ENCODE measurements around the gene FBXW5. TPM values are rescaled to one million over a fixed set of nuclear protein-coding genes. Genes with fewer than 3 reads are reported as not detected.

Gene FBXW5
- total and polyA plus RNA-seq, 4 donors = 56.6 to 118 (median 99.2) TPM

GRCh38 chr9:136921718-136922117, 22.8 kb downstream of the FBXW5 start:
- Histone ChIP-seq H3K4me3 (no peak overlapping the region), H3K9ac (ENCODE audit: insufficient read depth in 1 of 2, low read length in 2 of 2) (no peak overlapping the region), H3K27me3 (ENCODE audit: control insufficient read depth in 3 of 3, insufficient read depth in 3 of 3, low read length in 2 of 3) (no peaks in the 10 kb centered on the region), H3K4me1 (ENCODE audit: control insufficient read depth in 5 of 5, insufficient read depth in 5 of 5, low read length in 5 of 5) (peaks cover 0 to 3% (median 0%) of the 10 kb centered on the region in 5 donors), H3K9me3 (ENCODE audit: control insufficient read depth in 4 of 4, insufficient read depth in 3 of 4, low read length in 3 of 4) (no peaks in the 10 kb centered on the region), H3K36me3 (ENCODE audit: control insufficient read depth in 4 of 4, insufficient read depth in 4 of 4, low read length in 4 of 4) (peaks cover under 1 to 58% (median 14%) of the 10 kb centered on the region in 4 donors), H3K27ac (ENCODE audit: low read depth in 1 of 2, low read length in 1 of 2) (peak overlapping the region in 1 of 2 donors; percentile 39)
- WGBS, 2 donors = 86 to 91% methylated on average over 9 to 10 of the region's 10 CpGs
- no peak for DNase-seq
- no peak for ATAC-seq (ENCODE audit: insufficient read depth, low FRiP score)
- TF ChIP-seq, protein P1, sequence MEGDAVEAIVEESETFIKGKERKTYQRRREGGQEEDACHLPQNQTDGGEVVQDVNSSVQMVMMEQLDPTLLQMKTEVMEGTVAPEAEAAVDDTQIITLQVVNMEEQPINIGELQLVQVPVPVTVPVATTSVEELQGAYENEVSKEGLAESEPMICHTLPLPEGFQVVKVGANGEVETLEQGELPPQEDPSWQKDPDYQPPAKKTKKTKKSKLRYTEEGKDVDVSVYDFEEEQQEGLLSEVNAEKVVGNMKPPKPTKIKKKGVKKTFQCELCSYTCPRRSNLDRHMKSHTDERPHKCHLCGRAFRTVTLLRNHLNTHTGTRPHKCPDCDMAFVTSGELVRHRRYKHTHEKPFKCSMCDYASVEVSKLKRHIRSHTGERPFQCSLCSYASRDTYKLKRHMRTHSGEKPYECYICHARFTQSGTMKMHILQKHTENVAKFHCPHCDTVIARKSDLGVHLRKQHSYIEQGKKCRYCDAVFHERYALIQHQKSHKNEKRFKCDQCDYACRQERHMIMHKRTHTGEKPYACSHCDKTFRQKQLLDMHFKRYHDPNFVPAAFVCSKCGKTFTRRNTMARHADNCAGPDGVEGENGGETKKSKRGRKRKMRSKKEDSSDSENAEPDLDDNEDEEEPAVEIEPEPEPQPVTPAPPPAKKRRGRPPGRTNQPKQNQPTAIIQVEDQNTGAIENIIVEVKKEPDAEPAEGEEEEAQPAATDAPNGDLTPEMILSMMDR (IDR thresholded peaks at IDR 0.05; ENCODE audit: control extremely low read depth, extremely low read depth) = no peak

DNA sequence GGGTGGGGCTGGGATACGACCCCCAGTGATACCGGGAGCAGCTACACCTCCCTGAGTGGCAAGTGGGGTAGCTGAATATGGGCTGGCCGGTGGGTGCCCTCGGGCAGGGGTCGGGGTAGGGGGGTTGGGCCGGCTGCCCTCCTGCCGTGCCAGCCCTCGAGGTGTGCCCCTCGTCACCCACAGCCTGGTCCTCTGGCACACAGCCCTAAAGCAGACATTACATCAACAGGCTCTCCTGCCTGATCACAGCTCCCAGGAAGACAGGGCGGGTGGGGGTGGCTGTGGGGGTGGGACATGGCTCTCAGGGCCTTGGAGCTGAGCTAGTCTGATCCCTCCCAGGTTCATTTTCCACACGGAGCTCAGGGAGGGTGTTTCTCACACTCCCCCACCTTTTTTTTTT, 23.2 kb downstream of the FBXW5 start:
- WGBS, 2 donors = 89 to 91% methylated on average over 11 of the region's 11 CpGs
- H3K4me3 ChIP-seq = no peak overlapping the region
- ATAC-seq (ENCODE audit: insufficient read depth, low FRiP score) (no peak), DNase-seq (no peak)
- TF ChIP-seq, protein P1 (IDR thresholded peaks at IDR 0.05; ENCODE audit: control extremely low read depth, extremely low read depth) = no peak
- no peak overlapping the region for H3K9ac ChIP-seq (ENCODE audit: insufficient read depth in 1 of 2, low read length in 2 of 2)
- peaks cover 4 to 57% (median 14%) of the 10 kb centered on the region in 4 donors for H3K36me3 ChIP-seq (ENCODE audit: control insufficient read depth in 4 of 4, insufficient read depth in 4 of 4, low read length in 4 of 4)
- H3K27ac ChIP-seq (ENCODE audit: low read depth in 1 of 2, low read length in 1 of 2) = peak overlapping the region in 1 of 2 donors; percentile 39
- H3K27me3 ChIP-seq (ENCODE audit: control insufficient read depth in 3 of 3, insufficient read depth in 3 of 3, low read length in 2 of 3) = no peaks in the 10 kb centered on the region
- no peaks in the 10 kb centered on the region for H3K9me3 ChIP-seq (ENCODE audit: control insufficient read depth in 4 of 4, insufficient read depth in 3 of 4, low read length in 3 of 4)
- H3K4me1 ChIP-seq (ENCODE audit: control insufficient read depth in 5 of 5, insufficient read depth in 5 of 5, low read length in 5 of 5) = peaks cover 0 to 3% (median 0%) of the 10 kb centered on the region in 5 donors

- H3K9ac ChIP-seq (ENCODE audit: insufficient read depth in 1 of 2, low read length in 2 of 2) = no peak overlapping the region
- no peaks in the 10 kb centered on the region for H3K9me3 ChIP-seq (ENCODE audit: control insufficient read depth in 4 of 4, insufficient read depth in 3 of 4, low read length in 3 of 4)
- WGBS, 2 donors = 94 to 99% methylated on average over 14 of the region's 14 CpGs
- peaks cover 4 to 55% (median 16%) of the 10 kb centered on the region in 4 donors for H3K36me3 ChIP-seq (ENCODE audit: control insufficient read depth in 4 of 4, insufficient read depth in 4 of 4, low read length in 4 of 4)
- peaks cover 0 to 2% (median 0%) of the 10 kb centered on the region in 5 donors for H3K4me1 ChIP-seq (ENCODE audit: control insufficient read depth in 5 of 5, insufficient read depth in 5 of 5, low read length in 5 of 5)
- TF ChIP-seq, protein P1 (IDR thresholded peaks at IDR 0.05; ENCODE audit: control extremely low read depth, extremely low read depth) = no peak
- H3K27me3 ChIP-seq (ENCODE audit: control insufficient read depth in 3 of 3, insufficient read depth in 3 of 3, low read length in 2 of 3) = no peaks in the 10 kb centered on the region
- no peak overlapping the region for H3K4me3 ChIP-seq
- ATAC-seq (ENCODE audit: insufficient read depth, low FRiP score) = no peak
- H3K27ac ChIP-seq (ENCODE audit: low read depth in 1 of 2, low read length in 1 of 2) = peak overlapping the region in 1 of 2 donors; percentile 39
- no peak for DNase-seq
These were observed 23.8 kb downstream of the FBXW5 start for GRCh38 chr9:136920734-136921231.

- 97% methylated on average over 15 of the region's 15 CpGs for WGBS, 2 donors
- DNase-seq (no peak), ATAC-seq (ENCODE audit: insufficient read depth, low FRiP score) (no peak)
- Histone ChIP-seq H3K36me3 (ENCODE audit: control insufficient read depth in 4 of 4, insufficient read depth in 4 of 4, low read length in 4 of 4) (peaks cover 4 to 52% (median 18%) of the 10 kb centered on the region in 4 donors), H3K27ac (ENCODE audit: low read depth in 1 of 2, low read length in 1 of 2) (no peak overlapping the region), H3K4me1 (ENCODE audit: control insufficient read depth in 5 of 5, insufficient read depth in 5 of 5, low read length in 5 of 5) (no peaks in the 10 kb centered on the region), H3K9me3 (ENCODE audit: control insufficient read depth in 4 of 4, insufficient read depth in 3 of 4, low read length in 3 of 4) (no peaks in the 10 kb centered on the region), H3K27me3 (ENCODE audit: control insufficient read depth in 3 of 3, insufficient read depth in 3 of 3, low read length in 2 of 3) (no peaks in the 10 kb centered on the region), H3K4me3 (no peak overlapping the region), H3K9ac (ENCODE audit: insufficient read depth in 1 of 2, low read length in 2 of 2) (no peak overlapping the region)
- TF ChIP-seq, protein P1 (IDR thresholded peaks at IDR 0.05; ENCODE audit: control extremely low read depth, extremely low read depth) = no peak
These were observed 24.5 kb downstream of the FBXW5 start for GRCh38 chr9:136920069-136920468.

All from lung (tissue), 12 donors.